NCI-H187 (cell line): ENCODE measurements around the gene KLRC4.
"Not testable (repeated sequence)": the region's sequence is repeated elsewhere in the genome, so short reads cannot be mapped to it uniquely, and the experiment has no call there.

Experiments used
- DNase-seq, 2 experiments: peaks; one replicate each; lab custom pipeline; 2025; lab: John Stamatoyannopoulos, UW

The KLRC4 gene

GRCh38 chr12:10397296-10397695 lies 12.3 kb downstream of the KLRC4 start:
- no peak for DNase-seq

- DNase-seq, result not testable (repeated sequence)
Observed at GRCh38 chr12:10396176-10396575, 13.4 kb downstream of the KLRC4 start.

GRCh38 chr12:10395390-10395998 lies 14.1 kb downstream of the KLRC4 start:
- DNase-seq, result no peak

- DNase-seq, result not testable (repeated sequence)
Observed at GRCh38 chr12:10394531-10395152, 14.9 kb downstream of the KLRC4 start.

GRCh38 chr12:10393291-10393690 lies 16.3 kb downstream of the KLRC4 start:
- DNase-seq, result no peak

GRCh38 chr12:10392394-10392930 lies 17.1 kb downstream of the KLRC4 start:
- no peak for DNase-seq

- DNase-seq, result not testable (repeated sequence)
Observed at GRCh38 chr12:10390991-10391390, 18.6 kb downstream of the KLRC4 start.

GRCh38 chr12:10389904-10390303 lies 19.7 kb downstream of the KLRC4 start, which contains the start of gene KLRK1:
TSS of gene KLRK1 (minus strand) at chr12:10390041. CDS start at chr12:10388810, 1,231 bp downstream.
- DNase-seq, result no peak

GRCh38 chr12:10388624-10389413 lies 20.7 kb downstream of the KLRC4 start:
- DNase-seq, result no peak

GRCh38 chr12:10387498-10387897 lies 22.1 kb downstream of the KLRC4 start:
- not testable (repeated sequence) for DNase-seq

- DNase-seq, result no peak
Observed at GRCh38 chr12:10386857-10387256, 22.7 kb downstream of the KLRC4 start.

GRCh38 chr12:10385166-10385613 lies 24.4 kb downstream of the KLRC4 start:
- no peak for DNase-seq

- no peak for DNase-seq
Observed at GRCh38 chr12:10384191-10384590, 25.4 kb downstream of the KLRC4 start.

GRCh38 chr12:10381928-10382628 lies 27.5 kb downstream of the KLRC4 start:
- DNase-seq, result no peak

- not testable (repeated sequence) for DNase-seq
Observed at GRCh38 chr12:10378737-10379136, 30.8 kb downstream of the KLRC4 start.

GRCh38 chr12:10374624-10375018 lies 34.9 kb downstream of the KLRC4 start:
- no peak for DNase-seq

GRCh38 chr12:10372559-10372958 lies 37.0 kb downstream of the KLRC4 start:
- DNase-seq, result no peak

- DNase-seq, result not testable (repeated sequence)
Observed at GRCh38 chr12:10371893-10372535, 37.5 kb downstream of the KLRC4 start.

GRCh38 chr12:10369557-10370415 lies 39.8 kb downstream of the KLRC4 start:
- DNase-seq, result no peak
